ENCODE data around the gene ATP5ME.

DNA sequence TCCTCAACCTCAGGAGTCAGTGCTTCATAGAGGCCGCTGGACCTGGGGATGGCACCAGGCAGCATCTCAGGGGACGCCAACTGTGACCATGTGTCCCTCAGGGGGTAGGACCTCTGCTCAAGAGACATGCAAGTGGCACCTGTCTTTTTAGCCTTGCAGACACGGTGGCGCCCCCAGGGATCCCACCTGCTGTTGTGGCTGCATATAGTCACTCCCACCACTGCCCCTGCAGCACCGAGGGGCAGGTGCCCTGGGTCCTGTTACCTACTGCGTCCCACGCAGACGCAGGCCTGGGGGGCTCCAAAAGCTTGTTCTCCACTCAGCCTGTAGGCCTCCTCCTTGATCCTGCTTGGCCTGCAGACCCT is 2.8 kb upstream of the ATP5ME start:
- TF ChIP-seq, protein P1, sequence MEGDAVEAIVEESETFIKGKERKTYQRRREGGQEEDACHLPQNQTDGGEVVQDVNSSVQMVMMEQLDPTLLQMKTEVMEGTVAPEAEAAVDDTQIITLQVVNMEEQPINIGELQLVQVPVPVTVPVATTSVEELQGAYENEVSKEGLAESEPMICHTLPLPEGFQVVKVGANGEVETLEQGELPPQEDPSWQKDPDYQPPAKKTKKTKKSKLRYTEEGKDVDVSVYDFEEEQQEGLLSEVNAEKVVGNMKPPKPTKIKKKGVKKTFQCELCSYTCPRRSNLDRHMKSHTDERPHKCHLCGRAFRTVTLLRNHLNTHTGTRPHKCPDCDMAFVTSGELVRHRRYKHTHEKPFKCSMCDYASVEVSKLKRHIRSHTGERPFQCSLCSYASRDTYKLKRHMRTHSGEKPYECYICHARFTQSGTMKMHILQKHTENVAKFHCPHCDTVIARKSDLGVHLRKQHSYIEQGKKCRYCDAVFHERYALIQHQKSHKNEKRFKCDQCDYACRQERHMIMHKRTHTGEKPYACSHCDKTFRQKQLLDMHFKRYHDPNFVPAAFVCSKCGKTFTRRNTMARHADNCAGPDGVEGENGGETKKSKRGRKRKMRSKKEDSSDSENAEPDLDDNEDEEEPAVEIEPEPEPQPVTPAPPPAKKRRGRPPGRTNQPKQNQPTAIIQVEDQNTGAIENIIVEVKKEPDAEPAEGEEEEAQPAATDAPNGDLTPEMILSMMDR (conservative IDR thresholded peaks at IDR 0.05 in 1 of 2, IDR thresholded peaks at IDR 0.05 in 1 of 2; ENCODE audit: low read depth in 1 of 2, low read length in 2 of 2) = no peak
- TF ChIP-seq EZH2 (IDR thresholded peaks at IDR 0.05; ENCODE audit: low read length, missing control alignments) = no peak

Data from fibroblast of lung (primary cell).